AG04449 (cell line): Measurements from ENCODE around the gene NBEA.

Experiments used
- CTCF ChIA-PET: fragments of 350-600 bp; formaldehyde crosslinking; extraction: SDS; loops from one replicate; lab custom pipeline; 2021; ENCODE audit warnings: antibody characterized with exemption; lab: Yijun Ruan, JAX
- POLR2A ChIA-PET: fragments of 400-600, 350-600 bp; formaldehyde crosslinking; extraction: SDS; loops from one replicate; lab custom pipeline; 2020; ENCODE audit warnings: antibody characterized with exemption, inconsistent platforms; lab: Yijun Ruan, JAX
- DNase-seq: peaks from one replicate; pipeline ENCODE4 v3.0.0-alpha.2; 2010; ENCODE audit warnings: low read depth, low spot score
- H3K4me3 ChIP-seq: 2 replicates; pipeline ENCODE4 v1.5.1; 2011; ENCODE audit warnings: low read depth, mild to moderate bottlenecking, control low read depth, low read length
- CTCF ChIP-seq: IDR thresholded peaks from one replicate; pipeline ENCODE4 v1.5.1; 2011; ENCODE audit warnings: mild to moderate bottlenecking, moderate library complexity, low read length, control low read depth, inconsistent platforms; ENCODE audit not compliant: insufficient read depth; ENCODE audit errors: missing control alignments

NBEA gene

GRCh38 chr13:35136585-35136984, 194.5 kb downstream of the NBEA start:
- CTCF ChIA-PET = no interaction called here
- POLR2A ChIA-PET = no interaction called here
- H3K4me3 ChIP-seq = no peak overlapping the region
- DNase-seq = no peak
- TF ChIP-seq CTCF = no peak

GRCh38 chr13:35139591-35139990, 197.5 kb downstream of the NBEA start:
- no peak for TF ChIP-seq CTCF
- no peak overlapping the region for H3K4me3 ChIP-seq
- ChIA-PET POLR2A (no interaction called here), CTCF (interaction anchor here (1.7 kb wide), 1 partner anchor 18 kb away, joined by 4 read pairs; no protein-coding TSS in a partner anchor)
- no peak for DNase-seq

- no peak for TF ChIP-seq CTCF
- CTCF ChIA-PET = interaction anchor here (0.7 to 1.7 kb wide), 2 partner anchors 17 to 1230 kb away, joined by 3 to 4 read pairs; no protein-coding TSS in a partner anchor
Measured at GRCh38 chr13:35140321-35140720, 198.3 kb downstream of the NBEA start.

GRCh38 chr13:35140831-35141230, 198.8 kb downstream of the NBEA start:
- TF ChIP-seq CTCF = no peak
- no peak for DNase-seq
- POLR2A ChIA-PET = no interaction called here
- H3K4me3 ChIP-seq = no peak overlapping the region
- CTCF ChIA-PET = interaction anchor here (0.7 to 1.7 kb wide), 2 partner anchors 17 to 1230 kb away, joined by 3 to 4 read pairs; no protein-coding TSS in a partner anchor

More at GRCh38 chr13:35140321-35140720, 198.3 kb downstream of the NBEA start:
- no peak for DNase-seq
- POLR2A ChIA-PET = interaction anchor here (0.7 kb wide), 1 partner anchor 975 kb away, joined by 3 read pairs; no protein-coding TSS in a partner anchor
- no peak overlapping the region for H3K4me3 ChIP-seq

- H3K4me3 ChIP-seq = no peak overlapping the region
- no peak for DNase-seq
- POLR2A ChIA-PET = no interaction called here
- no peak for TF ChIP-seq CTCF
- CTCF ChIA-PET = interaction anchor here (1.3 to 1.7 kb wide), 3 partner anchors 21 to 1343 kb away, joined by 4 read pairs; no protein-coding TSS in a partner anchor
Measured at GRCh38 chr13:35143123-35143522, 201.1 kb downstream of the NBEA start.

- ChIA-PET CTCF (interaction anchor here (1.0 to 1.6 kb wide), 3 partner anchors 19 to 1344 kb away, joined by 4 to 5 read pairs (median 4); no protein-coding TSS in a partner anchor), POLR2A (no interaction called here)
- TF ChIP-seq CTCF = no peak
- no peak for DNase-seq
- H3K4me3 ChIP-seq = no peak overlapping the region
Measured at GRCh38 chr13:35144166-35144890, 202.3 kb downstream of the NBEA start.
